IPS DF 6.9 (cell line): ENCODE results near the gene PICK1.
"Not testable (repeated sequence)": the region's sequence is repeated elsewhere in the genome, so short reads cannot be mapped to it uniquely, and the experiment has no call there.

Source experiments
- DNase-seq: peaks from one replicate; pipeline ENCODE4 v3.0.0-alpha.2; 2013; ENCODE audit warnings: low read depth, low spot score
- H3K27ac ChIP-seq: one replicate; pipeline ENCODE4 v1.5.1; 2013; ENCODE audit warnings: low read length, control low read depth
- H3K27me3 ChIP-seq: 2 replicates; pipeline ENCODE4 v1.6.1; 2013; ENCODE audit warnings: mild to moderate bottlenecking, low read length; ENCODE audit not compliant: control insufficient read depth, insufficient read depth
- H3K36me3 ChIP-seq: 2 replicates; pipeline ENCODE4 v1.6.1; 2013; ENCODE audit warnings: low read length; ENCODE audit not compliant: control insufficient read depth, insufficient read depth
- H3K4me1 ChIP-seq: 2 replicates; pipeline ENCODE4 v1.6.1; 2013; ENCODE audit warnings: low read length; ENCODE audit not compliant: control insufficient read depth, insufficient read depth
- H3K4me3 ChIP-seq: 2 replicates; pipeline ENCODE4 v1.5.1; 2013; ENCODE audit warnings: mild to moderate bottlenecking, low read length
- H3K9me3 ChIP-seq: 2 replicates; pipeline ENCODE4 v1.6.1; 2013; ENCODE audit warnings: low read length, inconsistent platforms; ENCODE audit not compliant: control insufficient read depth, insufficient read depth
- WGBS: extraction: QIAGEN DNeasy Blood & Tissue Kit; methylation state at CpG from one replicate; pipeline ENCODE4 v1.1.7; 2013; ENCODE audit warnings: mixed read lengths, missing lambda C conversion rate; ENCODE audit not compliant: insufficient read length, insufficient coverage; 5-methylcytosine and 5-hydroxymethylcytosine counted together

Gene PICK1

GRCh38 chr22:38032681-38033521 is 24.3 kb upstream of the PICK1 start:
- Histone ChIP-seq H3K27me3 (no peaks in the 10 kb centered on the region), H3K4me1 (peaks cover 6% of the 10 kb centered on the region), H3K9me3 (no peaks in the 10 kb centered on the region), H3K27ac (no peak overlapping the region), H3K4me3 (no peak overlapping the region), H3K36me3 (no peaks in the 10 kb centered on the region)
- no CpG with 5 or more reads among the region's 19 CpGs for WGBS
- DNase-seq = no peak

DNA sequence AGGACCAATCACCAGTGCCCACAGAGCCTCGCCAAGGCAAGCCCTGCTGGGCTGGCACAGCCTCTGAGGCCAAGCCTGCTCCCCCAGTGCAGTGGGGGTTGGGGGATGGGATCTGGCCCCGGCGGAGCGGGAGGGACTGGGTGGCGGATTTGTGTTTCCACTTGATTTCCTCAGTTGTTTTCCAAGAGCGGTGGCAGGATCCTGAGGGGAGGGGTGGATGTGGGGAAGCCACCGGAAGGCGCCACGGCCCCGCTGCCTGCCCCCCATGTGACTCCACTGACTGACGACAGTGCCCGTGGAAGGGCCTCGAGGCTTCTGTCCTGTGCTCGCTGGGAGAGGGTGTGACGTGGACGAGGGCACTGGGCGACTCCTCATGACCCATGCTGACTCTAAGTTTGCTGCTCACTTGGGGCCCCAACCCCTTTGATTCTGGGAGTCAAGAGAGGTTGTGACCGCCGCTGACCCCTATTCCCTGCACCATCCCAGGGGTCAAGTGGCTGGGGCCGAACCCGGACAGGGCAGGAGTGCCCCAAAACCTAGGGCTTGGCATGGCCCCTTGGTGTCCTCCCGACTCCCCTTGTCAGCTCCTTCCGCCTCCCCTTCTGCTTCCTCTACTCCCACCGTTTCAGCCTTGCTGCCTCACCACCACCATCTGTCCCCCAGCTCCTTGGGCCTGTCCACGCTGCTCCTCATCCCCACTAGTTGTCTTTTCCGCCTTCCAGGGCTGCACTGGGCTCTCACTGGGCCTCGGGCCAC is 23.5 kb upstream of the PICK1 start:
- no peak overlapping the region for H3K27ac ChIP-seq
- no peaks in the 10 kb centered on the region; the same call in 1 of the 2 replicates for H3K36me3 ChIP-seq
- no peaks in the 10 kb centered on the region for H3K9me3 ChIP-seq
- no peaks in the 10 kb centered on the region for H3K27me3 ChIP-seq
- peaks cover 6% of the 10 kb centered on the region for H3K4me1 ChIP-seq
- no peak overlapping the region for H3K4me3 ChIP-seq
- no CpG with 5 or more reads among the region's 27 CpGs for WGBS
- no peak for DNase-seq

DNA sequence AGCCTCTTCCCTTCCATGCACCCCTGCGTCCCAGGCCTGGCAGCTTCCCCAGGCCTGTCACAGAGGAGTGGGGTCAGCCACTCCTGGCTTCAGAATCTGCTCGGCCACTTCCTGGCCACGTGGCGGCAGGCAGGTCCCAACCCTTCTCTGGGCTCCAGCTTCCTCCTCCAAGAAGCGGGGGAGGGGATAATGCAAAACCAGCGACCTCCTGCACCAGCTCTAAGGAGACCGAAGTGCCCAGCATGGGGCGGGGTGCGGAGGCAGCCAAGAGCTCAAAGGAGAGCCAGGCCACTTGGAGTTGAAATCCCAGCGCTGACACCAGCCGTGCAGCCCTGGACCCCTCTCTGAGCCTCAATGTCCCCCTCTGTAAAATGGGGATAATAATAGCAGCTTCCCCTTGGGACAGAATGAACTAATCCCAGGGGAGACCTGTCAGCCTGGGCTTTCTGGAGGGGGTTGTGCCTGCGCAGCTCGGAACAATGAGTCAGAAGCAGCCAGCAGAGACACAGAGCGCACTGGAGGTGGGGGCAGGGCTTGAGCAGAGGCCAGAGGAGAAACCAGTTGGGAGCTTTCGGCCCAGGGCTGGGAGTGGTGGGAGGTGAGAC is 22.8 kb upstream of the PICK1 start:
- H3K4me1 ChIP-seq = peaks cover 6% of the 10 kb centered on the region
- H3K27me3 ChIP-seq = no peaks in the 10 kb centered on the region
- no CpG with 5 or more reads among the region's 15 CpGs for WGBS
- H3K27ac ChIP-seq = no peak overlapping the region
- H3K9me3 ChIP-seq = no peaks in the 10 kb centered on the region
- peak; percentile 43 for DNase-seq
- H3K36me3 ChIP-seq = no peaks in the 10 kb centered on the region; the same call in 1 of the 2 replicates
- no peak overlapping the region for H3K4me3 ChIP-seq

DNA sequence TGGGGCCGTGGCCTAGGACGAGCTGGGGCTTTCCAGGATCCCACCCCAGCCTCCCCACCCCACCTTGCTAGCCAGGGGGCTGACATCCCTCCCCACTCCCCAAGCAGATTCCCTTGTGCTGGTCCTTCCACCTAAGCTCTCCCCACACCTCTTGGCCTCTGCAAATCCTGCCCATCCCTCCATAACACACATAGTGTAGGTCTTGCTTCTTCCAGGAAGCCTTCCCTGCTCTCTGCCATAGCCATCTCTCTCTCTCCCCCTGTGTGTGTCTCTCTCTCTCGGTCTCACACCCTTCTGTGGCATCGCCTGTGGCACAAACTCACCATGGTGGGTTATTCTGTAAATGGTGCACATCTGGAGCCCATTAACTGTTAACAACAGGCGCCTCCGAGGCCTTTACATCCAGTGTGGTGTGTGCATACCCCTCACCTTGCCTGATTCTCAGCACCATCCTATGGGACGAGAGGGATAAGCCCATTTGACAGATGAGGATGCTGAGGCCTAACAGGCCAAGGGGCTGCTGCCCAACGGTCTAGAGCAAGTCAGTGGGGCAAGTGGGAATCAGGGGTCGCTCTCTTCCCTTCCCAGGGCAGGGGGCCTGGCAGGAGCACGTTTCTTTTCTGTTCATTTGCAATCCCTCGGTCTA is 22.2 kb upstream of the PICK1 start:
- Histone ChIP-seq H3K4me3 (no peak overlapping the region), H3K4me1 (peaks cover 6% of the 10 kb centered on the region), H3K27me3 (no peaks in the 10 kb centered on the region), H3K36me3 (no peaks in the 10 kb centered on the region; the same call in 1 of the 2 replicates), H3K9me3 (no peaks in the 10 kb centered on the region), H3K27ac (no peak overlapping the region)
- no CpG with 5 or more reads among the region's 11 CpGs for WGBS
- DNase-seq = no peak

GRCh38 chr22:38035530-38035885 is 21.7 kb upstream of the PICK1 start:
- Histone ChIP-seq H3K4me1 (peaks cover 6% of the 10 kb centered on the region), H3K4me3 (no peak overlapping the region), H3K27me3 (no peaks in the 10 kb centered on the region), H3K9me3 (no peaks in the 10 kb centered on the region), H3K36me3 (no peaks in the 10 kb centered on the region; the same call in 1 of the 2 replicates), H3K27ac (no peak overlapping the region)
- no peak for DNase-seq
- no CpG with 5 or more reads among the region's 9 CpGs for WGBS

- Histone ChIP-seq H3K9me3 (no peaks in the 10 kb centered on the region), H3K36me3 (no peaks in the 10 kb centered on the region; the same call in 1 of the 2 replicates), H3K4me3 (no peak overlapping the region), H3K4me1 (peaks cover 6% of the 10 kb centered on the region), H3K27me3 (no peaks in the 10 kb centered on the region), H3K27ac (no peak overlapping the region)
- no CpG with 5 or more reads among the region's 10 CpGs for WGBS
- DNase-seq = no peak
Observed at GRCh38 chr22:38036392-38037062, 20.7 kb upstream of the PICK1 start.

DNA sequence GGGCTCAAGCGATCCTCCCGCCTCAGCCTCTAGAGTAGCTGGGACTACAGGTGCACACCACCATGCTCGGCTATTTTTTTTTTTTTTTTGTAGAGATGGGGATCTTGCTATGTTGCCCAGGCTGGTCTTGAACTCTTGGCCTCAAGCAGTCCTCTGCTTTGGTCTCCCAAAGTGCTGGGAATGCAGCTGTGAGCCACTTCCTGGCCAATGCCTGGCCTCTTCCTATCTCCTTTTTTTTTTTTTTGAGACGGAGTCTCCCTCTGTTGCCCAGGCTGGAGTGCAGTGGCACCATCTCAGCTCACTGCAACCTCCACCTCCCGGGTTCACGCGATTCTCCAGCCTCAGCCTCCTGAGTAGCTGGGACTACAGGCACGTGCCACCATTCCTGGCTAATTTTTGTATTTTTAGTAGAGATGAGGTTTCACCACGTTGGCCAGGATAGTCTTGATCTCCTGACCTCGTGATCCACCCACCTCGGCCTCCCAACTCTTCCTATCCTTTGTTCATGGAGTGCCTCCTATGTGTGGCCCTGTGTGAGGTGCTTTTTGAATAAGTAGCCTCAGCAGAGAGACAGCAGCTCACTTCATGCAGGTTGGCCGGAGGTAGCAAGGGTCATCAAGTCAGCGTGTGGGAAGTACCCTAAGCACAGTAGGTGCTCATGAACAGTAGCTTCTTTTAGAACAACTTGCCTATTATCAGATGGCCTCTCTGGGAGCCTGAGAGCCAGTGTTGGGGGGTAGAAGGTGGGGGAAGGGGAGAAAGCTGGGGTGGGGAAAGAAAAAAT is 19.6 kb upstream of the PICK1 start:
- not testable (repeated sequence) for DNase-seq, H3K36me3 ChIP-seq
- no CpG with 5 or more reads among the region's 13 CpGs for WGBS

DNA sequence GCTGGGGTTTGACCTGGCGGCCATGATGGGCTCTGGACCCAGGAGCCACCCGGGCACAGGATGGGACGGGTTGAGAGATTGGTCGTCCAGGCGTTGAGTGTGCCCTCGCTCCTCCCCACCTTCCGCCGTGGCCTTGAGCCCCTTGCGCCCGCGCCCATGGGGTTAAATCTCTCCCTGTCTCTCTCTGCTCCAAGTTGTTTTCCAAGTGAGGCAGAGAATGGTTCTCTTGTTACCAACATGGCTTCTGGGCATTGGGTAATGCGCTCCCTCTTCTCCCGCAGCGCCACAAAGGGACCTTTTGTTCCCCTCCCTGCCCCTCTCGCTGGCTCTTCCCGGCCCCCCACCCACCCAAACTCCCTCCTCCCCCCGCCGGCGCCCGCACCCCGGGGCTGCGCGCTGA is 18.8 kb upstream of the PICK1 start:
- WGBS = no CpG with 5 or more reads among the region's 23 CpGs
- Histone ChIP-seq H3K27ac (no peak overlapping the region), H3K27me3 (no peaks in the 10 kb centered on the region), H3K9me3 (no peaks in the 10 kb centered on the region), H3K4me1 (peaks cover 6% of the 10 kb centered on the region), H3K36me3 (no peaks in the 10 kb centered on the region; the same call in 1 of the 2 replicates), H3K4me3 (no peak overlapping the region)
- DNase-seq = no peak

More for the DNA sequence above, 19.6 kb upstream of the PICK1 start:
- H3K9me3 ChIP-seq, H3K27me3 ChIP-seq, H3K27ac ChIP-seq, H3K4me3 ChIP-seq, H3K4me1 ChIP-seq: not testable (repeated sequence)

DNA sequence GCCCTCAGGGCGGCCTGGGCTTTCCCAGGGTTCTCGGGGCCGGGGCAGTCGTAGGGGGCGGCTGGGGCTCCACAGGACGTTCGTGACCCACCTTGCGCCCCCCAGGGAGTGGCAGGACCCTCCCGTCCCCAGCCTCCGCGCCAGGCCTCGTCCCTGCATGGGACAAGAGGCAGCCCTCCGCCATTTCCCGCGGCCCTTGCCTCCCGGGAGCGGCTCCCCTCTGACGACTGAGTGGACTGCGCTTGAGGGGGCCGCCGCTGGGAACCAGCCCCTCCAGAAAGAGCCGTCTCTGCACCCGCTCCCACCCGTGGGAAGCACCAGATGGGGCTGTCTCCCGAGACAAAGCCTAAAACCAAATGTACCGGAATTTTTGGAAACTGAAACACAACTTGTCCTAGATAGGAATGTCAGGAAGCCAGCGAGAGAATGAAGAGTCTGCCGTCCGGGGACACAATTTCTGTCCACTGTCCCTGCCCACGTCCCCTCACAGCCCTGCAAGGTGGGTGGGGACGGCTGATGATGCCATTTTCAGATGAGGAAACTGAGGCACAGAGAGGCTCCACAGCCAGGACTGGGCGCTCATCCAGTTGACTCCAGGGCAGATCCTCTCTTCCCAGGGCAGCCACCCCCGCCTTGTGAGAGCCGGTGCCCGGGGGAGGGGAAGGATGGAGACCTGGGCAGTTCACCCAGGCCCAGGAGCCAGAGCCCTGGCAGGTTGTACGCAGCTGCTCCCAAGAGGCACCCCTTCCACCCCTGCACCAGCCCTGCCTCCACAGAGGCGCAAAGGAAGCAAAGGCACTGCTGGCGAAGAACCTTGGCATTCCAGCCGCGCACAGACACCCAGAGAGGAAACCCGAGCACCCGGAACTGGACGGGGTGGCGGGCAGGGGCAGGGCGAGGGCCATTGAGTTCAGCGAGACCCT is 18.1 kb upstream of the PICK1 start:
- WGBS = no CpG with 5 or more reads among the region's 46 CpGs
- no peaks in the 10 kb centered on the region for H3K9me3 ChIP-seq
- no peaks in the 10 kb centered on the region; the same call in 1 of the 2 replicates for H3K36me3 ChIP-seq
- H3K4me3 ChIP-seq = no peak overlapping the region
- H3K27me3 ChIP-seq = no peaks in the 10 kb centered on the region
- peaks cover 2% of the 10 kb centered on the region for H3K4me1 ChIP-seq
- H3K27ac ChIP-seq = no peak overlapping the region
- DNase-seq = no peak
